GM18873 (cell line): ENCODE data around the gene POLR2M.

Experiments used
- ATAC-seq: cut with Tn5 transposase; IDR thresholded peaks from one replicate; pipeline ENCODE4 v1.9.1; 2021; ENCODE audit warnings: mild to moderate bottlenecking, moderate library complexity, moderate number of reproducible peaks; ENCODE audit not compliant: unreplicated experiment, low FRiP score

POLR2M gene

DNA sequence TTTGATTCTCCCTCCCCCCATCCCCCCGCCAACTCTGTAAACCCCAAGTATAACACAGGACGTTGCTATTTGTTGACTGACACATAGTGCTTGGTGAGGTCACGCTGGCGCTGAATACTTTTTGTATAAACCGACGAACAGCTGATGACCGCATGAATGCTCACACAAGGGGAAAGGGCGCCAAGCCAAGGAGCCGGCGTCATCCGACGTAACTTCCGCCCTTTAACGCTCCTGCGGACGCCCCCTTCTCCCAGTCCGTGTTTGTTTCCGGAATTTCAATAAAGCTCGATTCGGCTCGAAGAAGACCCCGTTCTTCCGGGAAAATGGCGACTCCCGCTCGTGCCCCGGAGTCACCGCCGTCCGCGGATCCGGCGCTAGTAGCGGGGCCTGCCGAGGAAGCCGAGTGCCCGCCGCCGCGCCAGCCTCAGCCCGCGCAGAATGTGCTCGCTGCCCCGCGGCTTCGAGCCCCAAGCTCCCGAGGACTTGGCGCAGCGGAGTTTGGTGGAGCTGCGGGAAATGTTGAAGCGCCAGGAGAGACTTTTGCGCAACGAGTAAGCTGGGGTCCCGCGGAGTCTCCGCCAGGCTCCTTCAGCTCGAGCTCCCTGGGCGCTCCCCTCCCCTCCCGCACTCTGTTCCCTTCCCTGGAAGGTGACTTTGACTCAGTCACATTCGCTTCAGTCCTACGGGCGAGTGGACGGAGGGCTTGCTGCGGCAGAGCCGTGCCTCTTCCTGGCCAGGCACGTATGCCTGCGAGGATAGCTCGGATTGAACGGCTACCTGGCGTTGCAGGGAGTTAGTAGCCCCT lies at the start of gene POLR2M:
Gene POLR2M, plus strand, starts transcription at position 310 of the 805 bp plus-strand sequence. Its CDS starts 129 bp downstream, at position 439.
- ATAC-seq, result peak; percentile 87

DNA sequence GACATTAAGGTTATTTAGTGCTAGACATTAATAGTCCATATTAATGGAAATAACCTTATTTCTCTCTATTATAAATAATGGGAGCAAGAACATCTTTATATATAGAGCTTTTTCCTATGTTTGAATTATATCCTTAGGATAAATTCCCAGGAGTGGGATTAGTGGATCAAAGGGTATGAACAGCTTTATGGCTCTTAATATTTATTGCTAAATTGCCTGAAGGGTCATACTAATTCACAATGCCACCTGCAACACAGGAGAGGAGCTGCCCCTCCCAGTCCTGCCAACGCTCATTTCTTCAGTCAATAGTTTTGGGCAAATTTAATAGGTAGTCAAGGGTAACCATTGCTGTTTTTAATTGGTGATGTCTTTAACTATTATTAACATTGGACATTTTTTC lies 48.9 kb upstream of the POLR2M start:
- ATAC-seq, result no peak

DNA sequence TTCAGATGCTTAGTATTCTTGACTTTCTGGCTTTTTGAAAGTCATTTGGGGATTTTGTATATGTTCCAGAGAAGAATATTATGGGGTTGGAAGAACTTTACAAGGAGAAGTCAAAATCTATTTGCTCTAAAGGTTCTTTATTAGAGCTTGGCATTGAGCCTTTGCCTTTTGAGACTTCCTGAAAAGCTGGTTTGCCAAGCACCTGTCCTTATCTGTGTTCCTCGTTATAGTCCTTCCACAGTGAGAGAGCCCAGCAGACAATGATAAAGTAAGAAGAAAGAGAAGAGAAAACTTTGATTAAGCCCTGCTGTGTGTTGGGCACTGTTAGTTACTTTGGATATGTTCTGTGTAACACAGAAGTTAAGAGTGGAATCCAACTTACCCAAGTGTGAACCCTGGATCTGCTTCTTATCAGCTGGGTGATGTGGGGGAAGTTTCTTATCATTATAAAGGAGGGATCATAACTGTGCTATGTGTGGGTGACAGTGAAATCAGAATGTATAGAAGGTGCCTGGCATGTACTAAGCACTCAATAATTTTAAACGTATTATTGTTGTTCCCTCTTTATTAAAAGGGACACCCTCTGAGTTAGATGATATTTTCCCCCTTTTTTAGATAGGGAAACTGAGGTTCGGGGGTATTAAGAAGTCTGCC lies 44.3 kb upstream of the POLR2M start:
- ATAC-seq, result no peak

DNA sequence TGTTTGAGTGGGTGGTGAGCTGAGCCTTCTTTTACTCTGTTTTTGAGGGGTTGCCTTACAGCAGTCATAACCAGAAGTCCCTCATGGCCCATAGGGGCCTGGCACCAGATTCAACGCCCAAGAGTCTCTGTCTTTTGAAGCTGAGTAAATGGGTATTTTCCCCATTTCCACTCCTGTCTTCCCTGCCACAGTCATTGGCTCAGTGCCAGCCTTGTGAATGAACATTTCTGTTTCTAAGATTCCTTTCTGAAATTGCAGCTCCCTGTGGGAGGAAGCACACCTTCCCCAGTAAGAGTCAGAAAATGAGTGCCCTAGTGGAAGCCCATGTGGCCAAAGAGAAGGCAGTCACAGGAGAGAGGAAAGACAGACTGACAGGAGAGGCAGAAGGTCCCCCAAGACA lies 43.7 kb upstream of the POLR2M start:
- no peak for ATAC-seq

DNA sequence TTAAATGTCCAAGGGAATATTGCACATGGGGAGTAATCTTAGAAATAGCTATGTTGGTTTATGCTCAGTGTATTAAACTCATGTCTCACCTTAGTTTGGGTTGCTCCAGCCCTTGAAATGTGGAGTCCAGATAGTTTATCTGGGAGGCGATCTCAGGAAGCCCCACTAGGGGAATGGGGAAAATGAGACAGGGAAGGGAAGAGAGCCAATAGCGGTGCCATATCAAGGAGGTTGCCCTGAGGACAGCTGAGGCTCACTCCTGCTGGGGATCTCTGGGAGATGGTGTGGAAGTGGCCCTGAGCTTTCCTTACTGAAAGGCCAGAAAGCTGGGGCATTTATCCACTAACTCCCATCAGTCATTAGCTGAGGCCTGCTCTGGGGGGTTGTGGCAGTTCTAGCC lies 43.3 kb upstream of the POLR2M start:
- no peak for ATAC-seq

DNA sequence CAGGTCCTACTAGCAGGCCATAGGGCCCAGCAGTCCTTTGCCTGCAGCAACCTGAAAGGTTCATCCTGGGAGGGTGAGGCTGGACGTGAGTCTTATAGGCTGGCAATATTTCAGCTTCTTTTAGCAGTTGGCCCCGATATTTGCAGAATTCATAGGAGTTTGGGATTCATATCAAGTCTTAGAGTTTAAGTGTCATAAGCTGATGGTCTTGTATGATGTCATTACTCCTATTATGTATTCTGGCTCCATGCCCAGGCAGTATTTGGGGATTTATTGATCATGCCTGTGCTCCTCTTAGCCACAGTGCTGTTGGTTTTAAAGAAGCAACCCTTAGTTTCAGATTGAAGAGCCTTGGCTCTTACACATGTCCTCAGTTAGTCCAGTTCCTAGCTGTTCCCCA lies 41.3 kb upstream of the POLR2M start:
- no peak for ATAC-seq

- ATAC-seq, result no peak
Measured at GRCh38 chr15:57665939-57666338, 40.6 kb upstream of the POLR2M start.

GRCh38 chr15:57667171-57667849 lies 39.2 kb upstream of the POLR2M start:
- ATAC-seq, result no peak

- ATAC-seq, result no peak
Measured at GRCh38 chr15:57668016-57668415, 38.5 kb upstream of the POLR2M start.

DNA sequence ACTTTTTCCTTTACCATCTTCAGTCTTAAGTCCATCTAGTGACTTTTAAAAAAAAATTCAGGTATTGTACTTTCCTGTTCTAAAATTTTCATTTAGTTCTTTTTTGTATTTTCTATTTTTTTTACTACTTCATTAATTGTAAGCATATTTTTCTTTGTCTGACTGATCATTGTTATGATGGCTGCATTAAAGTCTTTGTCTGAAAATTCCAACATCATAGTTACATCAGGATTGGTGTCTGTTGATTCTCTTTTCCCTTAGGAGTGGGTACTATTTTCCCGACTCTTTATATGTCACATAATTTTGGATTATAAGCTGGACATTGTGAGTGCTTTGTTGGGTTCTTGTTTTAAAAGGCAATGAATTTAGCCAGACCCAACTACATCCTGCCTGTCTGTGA lies 34.9 kb upstream of the POLR2M start:
- no peak for ATAC-seq

GRCh38 chr15:57675481-57676181 lies 30.9 kb upstream of the POLR2M start:
- ATAC-seq, result no peak

DNA sequence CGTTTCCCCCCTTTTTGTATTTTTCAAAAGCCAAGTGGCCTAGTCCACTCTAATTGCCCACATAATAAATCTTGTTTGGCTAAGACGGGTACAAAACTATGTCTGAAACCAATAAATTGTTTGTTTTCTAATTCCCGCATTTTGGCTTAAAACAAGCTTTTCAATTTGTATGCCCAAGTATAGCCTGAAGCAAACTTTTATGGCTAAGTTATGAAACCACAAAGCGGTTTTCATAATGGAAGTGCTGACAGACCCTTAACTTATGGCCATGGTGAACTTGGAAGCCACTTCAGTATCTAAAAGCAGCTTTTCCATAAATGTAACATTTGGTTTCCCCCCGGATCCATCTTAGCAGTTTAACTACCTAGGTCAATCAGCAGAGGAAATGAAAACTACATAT lies 29.9 kb upstream of the POLR2M start:
- no peak for ATAC-seq

DNA sequence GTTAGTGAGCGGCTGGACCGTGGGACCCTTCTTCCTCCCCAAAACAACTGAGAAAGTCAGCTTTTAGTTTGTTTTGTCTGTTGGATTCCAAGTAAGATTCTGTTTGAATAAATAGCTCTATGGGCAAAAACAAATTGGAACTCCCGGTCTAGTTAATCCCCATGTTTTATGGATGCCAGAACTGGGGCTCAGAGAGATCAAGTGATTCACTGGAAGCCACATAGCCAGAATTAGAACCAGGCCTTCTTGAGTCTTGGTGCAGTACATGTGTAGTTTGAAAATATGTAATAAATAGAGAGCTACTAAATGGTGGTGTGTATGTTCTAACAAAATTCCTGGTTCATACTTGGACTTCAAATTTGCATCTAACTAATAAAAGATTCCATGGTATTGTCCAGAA lies 29.3 kb upstream of the POLR2M start:
- ATAC-seq, result no peak

- ATAC-seq, result no peak
Measured at GRCh38 chr15:57680021-57680420, 26.5 kb upstream of the POLR2M start.

DNA sequence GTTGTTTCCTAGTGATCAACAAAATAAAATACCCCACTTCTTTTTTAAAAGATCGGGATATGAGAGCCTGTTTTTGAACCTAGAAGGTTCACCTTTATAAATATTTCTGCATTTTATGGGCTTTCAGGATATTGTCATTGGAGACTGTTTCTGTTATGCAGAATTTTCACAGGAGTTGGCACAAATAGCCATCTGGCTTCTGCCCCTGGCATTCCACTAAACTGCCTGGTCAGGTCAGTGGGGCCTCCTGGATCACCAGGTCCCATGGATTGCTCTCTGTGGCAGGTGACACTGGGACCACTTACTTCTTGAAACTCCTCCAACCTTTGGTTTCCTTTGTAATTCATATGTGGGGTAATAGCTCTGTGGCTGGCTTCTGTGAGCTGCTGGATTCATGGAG lies 25.5 kb upstream of the POLR2M start:
- no peak for ATAC-seq

DNA sequence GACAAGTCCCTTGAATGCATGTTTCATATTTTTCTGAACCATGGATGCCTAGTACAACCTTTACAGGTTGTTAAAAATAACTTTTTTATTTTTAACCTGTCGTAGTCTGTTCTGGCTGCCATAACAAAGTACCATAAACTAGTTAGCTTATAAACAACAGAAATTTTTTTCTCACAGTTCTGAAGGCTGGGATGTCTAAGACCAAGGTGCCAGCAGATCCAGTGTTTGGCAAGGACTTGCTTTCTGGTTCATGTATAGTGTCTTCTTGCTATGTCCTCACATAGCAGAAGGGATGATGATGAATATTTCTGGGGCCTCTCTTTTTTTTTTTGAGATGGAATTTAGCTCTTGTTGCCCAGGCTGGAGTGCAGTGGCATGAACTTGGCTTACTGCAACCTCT lies 23.0 kb upstream of the POLR2M start:
- ATAC-seq, result no peak

- ATAC-seq, result no peak
Measured at GRCh38 chr15:57684491-57685151, 21.9 kb upstream of the POLR2M start.

DNA sequence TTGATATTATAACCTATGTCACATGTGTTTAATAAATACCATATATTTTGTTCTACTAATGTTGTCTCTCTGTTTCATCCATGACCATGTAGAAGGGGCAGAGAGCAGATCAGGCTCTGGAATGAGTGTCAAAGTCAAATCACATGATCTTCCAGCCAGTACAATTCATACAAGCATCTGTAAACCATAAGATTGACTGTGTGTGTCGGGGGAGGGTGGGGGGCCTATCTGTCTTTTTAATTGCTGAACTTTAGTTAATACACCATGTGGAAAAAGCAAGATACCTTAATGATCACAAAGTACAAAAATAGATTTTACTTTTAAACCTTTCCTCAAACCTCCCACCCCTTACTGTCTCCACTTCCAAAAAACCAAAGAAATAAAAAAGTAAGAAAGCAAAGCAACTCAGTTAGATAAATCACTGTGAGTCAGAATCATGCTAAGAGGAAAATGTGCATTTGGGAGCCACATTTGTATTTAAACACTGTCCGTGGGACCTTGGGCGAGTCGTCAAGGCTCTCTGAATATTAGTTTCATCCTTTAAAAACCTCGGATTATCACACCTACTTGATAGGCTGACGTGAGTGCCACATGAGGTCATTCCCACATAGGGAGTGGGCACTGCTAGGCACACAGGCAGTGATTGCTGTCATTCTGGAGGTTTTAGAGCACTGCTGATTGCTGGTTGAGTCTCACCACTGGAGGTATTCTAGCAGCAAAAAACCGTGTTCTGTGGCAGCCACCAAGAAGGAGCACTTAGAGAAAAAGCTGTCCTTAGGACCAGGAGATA lies 21.0 kb upstream of the POLR2M start:
- ATAC-seq, result no peak

DNA sequence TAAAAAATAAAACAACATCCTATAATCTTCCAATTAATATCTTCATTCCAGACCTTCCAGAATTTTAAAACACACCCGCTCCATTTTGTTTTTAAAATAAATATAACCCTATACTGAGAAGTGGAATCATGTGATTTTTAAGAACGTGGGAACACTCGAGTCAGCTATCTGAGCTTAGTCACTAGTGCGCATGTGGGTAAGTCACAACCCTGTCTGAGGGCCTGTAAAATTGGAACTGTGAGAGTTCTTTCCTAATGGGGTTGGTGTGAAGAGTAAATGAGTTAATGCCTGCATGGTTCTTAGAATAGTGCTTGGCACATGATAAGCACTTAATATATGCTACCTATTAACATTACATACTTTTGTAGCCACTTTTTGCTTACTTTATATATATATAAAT lies 19.9 kb upstream of the POLR2M start:
- no peak for ATAC-seq
